H1 (cell line): Measurements from ENCODE around the gene RFNG. TPM values are rescaled to one million over a fixed set of nuclear protein-coding genes. Genes with fewer than 3 reads are reported as not detected.

Experiments used
- CTCF ChIA-PET: fragments of 300-600 bp; sonication (Branson Sonifier 250); formaldehyde crosslinking; loops from one replicate; lab custom pipeline; 2021; ENCODE audit not compliant: partially characterized antibody; lab: Charles Lee
- POLR2A ChIA-PET: fragments of 300-600 bp; sonication (Branson Sonifier 250); formaldehyde crosslinking; loops from one replicate; lab custom pipeline; 2021; ENCODE audit warnings: inconsistent platforms; ENCODE audit not compliant: partially characterized antibody; lab: Charles Lee
- DNase-seq, 2 experiments: peaks; one replicate each; pipeline versions ENCODE4 v3.0.0 to v3.0.0-alpha.2; 2010 to 2022; ENCODE audit warnings: low spot score in 2 of 2, low read depth in 1 of 2, mixed read lengths in 1 of 2
- FAIRE-seq: peaks from 2 replicates; lab custom pipeline; 2011; peaks lifted over from hg19 to GRCh38; lab: Jason Lieb, UNC
- H2AFZ ChIP-seq: 2 replicates; pipeline ENCODE4 v1.8.1; 2012; ENCODE audit warnings: low read length, inconsistent platforms
- H2AK5ac ChIP-seq: 2 replicates; pipeline ENCODE4 v1.6.1; 2013; ENCODE audit warnings: low read depth, low read length
- H2BK120ac ChIP-seq: replicated peaks from 2 replicates; pipeline ENCODE3; 2013; ENCODE audit warnings: low read depth, low read length, inconsistent platforms
- H2BK12ac ChIP-seq: 2 replicates; pipeline ENCODE4 v1.6.1; 2013; ENCODE audit warnings: low read depth, low read length
- H2BK15ac ChIP-seq: 2 replicates; pipeline ENCODE4 v1.6.1; 2013; ENCODE audit warnings: low read length
- H2BK20ac ChIP-seq: 2 replicates; pipeline ENCODE4 v1.6.1; 2013; ENCODE audit warnings: low read length
- H2BK5ac ChIP-seq: 2 replicates; pipeline ENCODE4 v1.6.1; 2013; ENCODE audit warnings: low read depth, low read length
- H3K14ac ChIP-seq: 2 replicates; pipeline ENCODE4 v1.6.1; 2013; ENCODE audit warnings: inconsistent platforms; ENCODE audit not compliant: insufficient read length
- H3K18ac ChIP-seq: 2 replicates; pipeline ENCODE4 v1.6.1; 2013; ENCODE audit warnings: low read length; ENCODE audit errors: extremely low read depth
- H3K23ac ChIP-seq: 2 replicates; pipeline ENCODE4 v1.6.1; 2013; ENCODE audit warnings: inconsistent platforms; ENCODE audit not compliant: insufficient read length
- H3K23me2 ChIP-seq: 2 replicates; pipeline ENCODE4 v1.6.1; 2013; ENCODE audit warnings: low read depth, low read length
- H3K27ac ChIP-seq: 2 replicates; pipeline ENCODE4 v1.6.1; 2011; ENCODE audit warnings: low read depth, low read length, inconsistent platforms
- H3K27me3 ChIP-seq, 4 experiments: replicated peaks in 1 of 4; 1 replicate in 1 of 4; 2 replicates in 3 of 4; pipeline versions ENCODE4 v1.6.1 to v1.8.1; 2011 to 2013; ENCODE audit warnings: low read length in 3 of 4, mild to moderate bottlenecking in 3 of 4, inconsistent platforms in 2 of 4, mixed read lengths in 2 of 4, moderate library complexity in 1 of 4; ENCODE audit not compliant: control insufficient read depth in 3 of 4, insufficient read depth in 3 of 4; ENCODE audit errors: extremely low read depth in 1 of 4
- H3K36me3 ChIP-seq, 4 experiments: 2 replicates each; pipeline versions ENCODE4 v1.6.1 to v1.8.1; 2011 to 2013; ENCODE audit warnings: mild to moderate bottlenecking in 4 of 4, low read length in 3 of 4, moderate library complexity in 2 of 4, control low read depth in 1 of 4, inconsistent platforms in 1 of 4; ENCODE audit not compliant: insufficient read depth in 4 of 4, control insufficient read depth in 2 of 4
- H3K4ac ChIP-seq: replicated peaks from 2 replicates; pipeline ENCODE3; 2013; ENCODE audit warnings: low read length, low read depth, mixed read lengths, inconsistent platforms; ENCODE audit not compliant: insufficient read length
- H3K4me1 ChIP-seq, 4 experiments: replicated peaks in 1 of 4; 1 replicate in 1 of 4; 2 replicates in 3 of 4; pipeline versions ENCODE4 v1.6.1 to v1.8.1; 2011 to 2013; ENCODE audit warnings: low read length in 3 of 4, inconsistent platforms in 2 of 4, mixed read lengths in 1 of 4; ENCODE audit not compliant: insufficient read depth in 4 of 4, control insufficient read depth in 3 of 4
- H3K4me2 ChIP-seq, 2 experiments: 2 replicates each; pipeline versions ENCODE4 v1.6.1 to v1.8.1; 2011 to 2013; ENCODE audit warnings: low read depth in 2 of 2, low read length in 2 of 2, control low read depth in 1 of 2, inconsistent platforms in 1 of 2, mild to moderate bottlenecking in 1 of 2; ENCODE audit not compliant: insufficient read depth in 1 of 2
- H3K4me3 ChIP-seq, 4 experiments: fragments of 200-600, 300-600 bp in 1 of 4; sonication (generic), shearing (Covaris generic), sonication (Bioruptor Twin) in 1 of 4; 2 replicates each; pipeline versions ENCODE4 v1.5.1 to v1.8.1; 2011 to 2016; ENCODE audit warnings: low read length in 4 of 4, low read depth in 3 of 4, control low read depth in 2 of 4, inconsistent platforms in 2 of 4, mild to moderate bottlenecking in 2 of 4, mixed read lengths in 1 of 4, moderate library complexity in 1 of 4; ENCODE audit not compliant: insufficient read depth in 2 of 4; ENCODE audit errors: extremely low read depth in 1 of 4
- H3K56ac ChIP-seq: replicated peaks from 2 replicates; pipeline ENCODE3; 2013; ENCODE audit warnings: low read depth, mild to moderate bottlenecking, mixed read lengths, low read length, inconsistent platforms; ENCODE audit not compliant: insufficient read length
- H3K79me1 ChIP-seq: 2 replicates; pipeline ENCODE4 v1.6.1; 2013; ENCODE audit warnings: low read depth, low read length, control low read depth
- H3K79me2 ChIP-seq, 2 experiments: 2 replicates each; pipeline versions ENCODE4 v1.6.1 to v1.8.1; 2012 to 2013; ENCODE audit warnings: low read length in 2 of 2, mild to moderate bottlenecking in 2 of 2, inconsistent platforms in 1 of 2; ENCODE audit not compliant: insufficient read depth in 2 of 2, control insufficient read depth in 1 of 2
- H3K9ac ChIP-seq, 4 experiments: replicated peaks in 1 of 4; 1 replicate in 1 of 4; 2 replicates in 3 of 4; pipeline versions ENCODE4 v1.6.1 to v1.8.1; 2011 to 2013; ENCODE audit warnings: low read depth in 3 of 4, low read length in 3 of 4, control low read depth in 2 of 4, mild to moderate bottlenecking in 2 of 4, moderate library complexity in 2 of 4, inconsistent platforms in 1 of 4; ENCODE audit errors: extremely low read depth in 1 of 4
- H3K9me3 ChIP-seq, 2 experiments: 2 replicates each; pipeline versions ENCODE4 v1.6.1 to v1.8.1; 2012 to 2013; ENCODE audit warnings: mild to moderate bottlenecking in 2 of 2, moderate library complexity in 2 of 2, control low read depth in 1 of 2, inconsistent platforms in 1 of 2, low read depth in 1 of 2, low read length in 1 of 2, mixed read lengths in 1 of 2; ENCODE audit not compliant: insufficient read depth in 2 of 2
- H4K20me1 ChIP-seq, 2 experiments: replicated peaks in 1 of 2; 2 replicates each; pipeline versions ENCODE3 to v1.8.1; 2011 to 2013; ENCODE audit warnings: inconsistent platforms in 2 of 2, low read length in 2 of 2, mild to moderate bottlenecking in 1 of 2; ENCODE audit not compliant: insufficient read depth in 2 of 2, control insufficient read depth in 1 of 2
- H4K5ac ChIP-seq: 2 replicates; pipeline ENCODE4 v1.6.1; 2013; ENCODE audit warnings: low read length, low read depth, mixed read lengths, inconsistent platforms; ENCODE audit not compliant: insufficient read length
- H4K8ac ChIP-seq: 2 replicates; pipeline ENCODE4 v1.8.0; 2013; ENCODE audit warnings: mild to moderate bottlenecking, moderate library complexity, low read length, inconsistent platforms; ENCODE audit not compliant: insufficient read depth; ENCODE audit errors: extremely low read depth
- H4K91ac ChIP-seq: replicated peaks from 2 replicates; pipeline ENCODE3; 2013; ENCODE audit warnings: low read length, mixed read lengths, inconsistent platforms; ENCODE audit not compliant: insufficient read length
- BCL11A ChIP-seq, 2 experiments: IDR thresholded peaks; one replicate each; pipeline ENCODE4 v1.6.1; 2011; ENCODE audit warnings: low read depth in 2 of 2, low read length in 2 of 2, mild to moderate bottlenecking in 2 of 2
- EP300 ChIP-seq, 2 experiments: IDR thresholded peaks; 1 replicate in 1 of 2; 2 replicates in 1 of 2; pipeline ENCODE4 v1.6.1; 2011 to 2012; ENCODE audit warnings: low read depth in 2 of 2, low read length in 2 of 2, mild to moderate bottlenecking in 2 of 2, borderline replicate concordance in 1 of 2, inconsistent platforms in 1 of 2, moderate library complexity in 1 of 2
- SIRT6 ChIP-seq: IDR thresholded peaks from one replicate; pipeline ENCODE4 v1.7.1; 2012; ENCODE audit warnings: low read length, inconsistent platforms
- TEAD4 ChIP-seq: IDR thresholded peaks from 2 replicates; pipeline ENCODE4 v1.6.1; 2012; ENCODE audit warnings: low read depth, low read length, inconsistent platforms, mixed read lengths
- USF2 ChIP-seq: IDR thresholded peaks from 2 replicates; pipeline ENCODE4 v1.6.1; 2011; ENCODE audit warnings: low read length, improper control_type of control experiment
- WGBS, 2 experiments: shearing (Covaris generic) in 1 of 2; methylation state at CpG; one replicate each; pipeline versions ENCODE4 v1.1.6 to v1.1.7; 2013 to 2015; ENCODE audit warnings: low lambda C conversion rate in 2 of 2, mixed read lengths in 2 of 2, inconsistent platforms in 1 of 2, low coverage in 1 of 2, missing lambda C conversion rate in 1 of 2; ENCODE audit not compliant: insufficient replicate concordance in 2 of 2, insufficient coverage in 1 of 2, insufficient read length in 1 of 2; ENCODE audit errors: extremely low coverage in 1 of 2, missing lambda C conversion rate in 1 of 2; 5-methylcytosine and 5-hydroxymethylcytosine counted together
- polyA plus RNA-seq, 7 experiments: library from polyadenylated mRNA; depleted of rRNA in 3 of 7; stranded (reverse) in 5 of 7; unstranded in 2 of 7; fragments of >200 nt in 5 of 7; fragments of 200-250 nt in 2 of 7; gene quantifications; 1 replicate in 5 of 7; 2 replicates in 1 of 7; 4 replicates in 1 of 7; pipeline versions ENCODE4 v1.2.1 to v1.2.3, GENCODE V29; 2011 to 2013; ENCODE audit warnings: missing spikeins in 2 of 7, mixed read lengths in 2 of 7
- total RNA-seq: library from RNA; stranded (reverse); fragmentation: NEBNext Ultra II Directional; extraction: Animal tissue kit (Norgen Biotek cat#: 25700); gene quantifications from 2 replicates; pipeline ENCODE4 v1.2.1, GENCODE V29; 2021

The RFNG gene
- total and polyA plus RNA-seq, 2 of the 8 experiments (the other 6 are each of a cell fraction or from before 2014, with no cell fraction given): 26.7 to 28.4 TPM

- H3K4me1 ChIP-seq: peaks cover 0 to 11% (median 6%) of the 10 kb centered on the region in 4 experiments; a peak in 5 of 7 replicates
- H2AK5ac ChIP-seq: no peak overlapping the region
- H2BK5ac ChIP-seq: no peak overlapping the region
- H2BK20ac ChIP-seq: no peak overlapping the region
- no peak overlapping the region for H3K4me2 ChIP-seq
- H3K9ac ChIP-seq: peak overlapping the region in 1 of 4 experiments; percentile 37; a peak in 2 of 7 replicates
- H2AFZ ChIP-seq: no peak overlapping the region
- H3K36me3 ChIP-seq: peaks cover 10 to 29% (median 22%) of the 10 kb centered on the region in 4 experiments
- H4K5ac ChIP-seq: no peak overlapping the region
- H3K4me3 ChIP-seq: no peak overlapping the region
- peaks cover 6% of the 10 kb centered on the region; the same call in 1 of the 2 replicates for H3K23me2 ChIP-seq
- POLR2A ChIA-PET: interaction anchor here (0.6 to 13.2 kb wide), 16 partner anchors 9 to 53 kb away, joined by 3 to 161 read pairs (median 6); partner anchors contain the start of genes DUS1L and RAC3
- no peak overlapping the region for H4K91ac ChIP-seq
- no peak overlapping the region for H2BK12ac ChIP-seq
- DNase-seq: no peak
- H3K4ac ChIP-seq: no peak overlapping the region
- peaks cover 6% of the 10 kb centered on the region; the same call in 1 of the 2 replicates for H3K79me1 ChIP-seq
- no peak overlapping the region for H3K18ac ChIP-seq
- no peak overlapping the region for H2BK15ac ChIP-seq
- no peak overlapping the region for H2BK120ac ChIP-seq
- peaks cover 0 to 12% of the 10 kb centered on the region in 2 experiments; a peak in 1 of 4 replicates for H3K79me2 ChIP-seq
- no peak for FAIRE-seq
- peak overlapping the region; percentile 5; the same call in 1 of the 2 replicates for H4K8ac ChIP-seq
- no peak overlapping the region for H3K56ac ChIP-seq
- H3K23ac ChIP-seq: no peak overlapping the region
- peaks cover 4 to 21% of the 10 kb centered on the region in 2 experiments for H4K20me1 ChIP-seq
- H3K27me3 ChIP-seq: no peaks in the 10 kb centered on the region; a peak in 1 of 7 replicates
- WGBS, 2 experiments: 86% methylated on average over 15 of the region's 26 CpGs; no CpG with 5 or more reads in 1 of the 2 experiments
- no peak overlapping the region for H3K27ac ChIP-seq
- H3K9me3 ChIP-seq: no peaks in the 10 kb centered on the region
- CTCF ChIA-PET: interaction anchor here (1.0 to 5.4 kb wide), 4 partner anchors 10 to 100 kb away, joined by 3 to 40 read pairs (median 6); partner anchors contain the start of genes DUS1L and RAC3
- TF ChIP-seq USF2 (no peak), BCL11A (IDR thresholded peaks at IDR 0.05; ENCODE audit: low read depth in 2 of 2, low read length in 2 of 2) (no peak), EP300 (IDR thresholded peaks at IDR 0.05; ENCODE audit: borderline replicate concordance in 1 of 2, low read depth in 2 of 2, low read length in 2 of 2) (no peak), TEAD4 (no peak), SIRT6 (no peak)
- no peak overlapping the region for H3K14ac ChIP-seq
Observed at GRCh38 chr17:82055023-82055964, 3.7 kb upstream of the RFNG start.
